CD4-positive, alpha-beta T cell treated with Interleukin-4 for 4 hours (primary cell): ENCODE data around the gene ARL11.

ENCODE experiments used
- DNase-seq: peaks from one replicate; pipeline ENCODE4 v3.0.0-alpha.2; 2020

ARL11 gene

DNA sequence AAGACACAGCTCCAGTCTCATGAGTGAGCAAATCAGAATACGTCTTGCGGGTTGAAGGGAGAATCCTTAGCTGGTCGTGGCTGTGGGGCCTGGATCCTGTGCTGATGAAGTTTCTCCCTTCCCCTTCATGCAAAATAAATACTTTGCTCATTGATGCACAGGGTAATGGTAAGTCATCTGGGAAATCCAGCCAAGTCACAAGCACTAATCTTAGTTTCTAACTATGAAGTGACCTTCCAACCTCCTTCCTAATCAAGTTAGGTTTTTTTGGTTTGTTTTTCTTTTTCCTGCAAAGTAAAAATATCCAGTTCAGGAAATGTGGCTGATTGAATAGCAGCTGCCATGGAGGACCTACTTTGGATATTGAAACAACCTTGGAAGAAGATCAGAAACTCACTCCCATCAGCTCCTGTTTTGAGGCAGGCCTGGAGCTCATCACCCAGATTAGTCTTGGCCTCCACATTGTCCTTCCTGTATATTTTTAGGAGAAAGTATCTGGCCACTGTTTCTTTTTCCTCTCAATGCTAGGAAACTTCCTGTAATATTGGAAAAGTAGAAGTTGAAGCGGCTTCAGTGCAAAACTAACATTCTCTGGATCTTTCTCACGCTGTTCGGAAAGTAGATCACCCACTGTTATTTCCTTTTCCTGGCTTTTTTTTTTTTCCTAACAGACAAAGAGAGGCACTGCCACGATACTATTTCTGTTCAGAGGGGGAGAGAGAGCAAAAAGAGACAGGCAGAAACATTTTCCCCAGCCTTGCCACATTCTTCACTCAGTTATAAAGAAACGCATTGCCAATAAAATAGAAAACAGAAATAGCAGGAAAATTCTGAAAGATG, 12.3 kb upstream of the ARL11 start:
- DNase-seq, result no peak

GRCh38 chr13:49616676-49617065, 11.6 kb upstream of the ARL11 start:
- no peak for DNase-seq

DNA sequence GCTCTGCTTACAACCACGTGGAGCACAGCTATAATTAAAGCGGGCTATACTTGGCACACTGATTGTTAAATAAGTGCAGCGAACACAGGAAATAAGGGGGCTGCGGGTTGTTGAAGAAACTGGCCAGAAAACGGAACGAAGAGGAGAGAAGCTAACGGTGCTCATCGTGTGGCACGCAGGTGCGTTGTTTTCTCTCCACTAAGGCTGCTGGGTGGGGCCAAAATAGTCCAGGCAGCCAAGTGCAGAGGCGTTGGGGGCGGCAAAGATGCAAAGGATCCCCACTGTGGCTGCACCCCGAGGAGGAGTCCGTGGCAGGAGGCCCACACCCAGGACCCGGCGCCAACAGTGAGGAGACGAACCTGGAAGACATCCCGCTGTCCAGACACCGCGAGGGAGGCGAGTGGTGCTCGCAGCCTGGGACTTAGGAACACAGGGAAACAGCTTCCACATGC, 8.1 kb upstream of the ARL11 start:
- DNase-seq, result no peak

DNA sequence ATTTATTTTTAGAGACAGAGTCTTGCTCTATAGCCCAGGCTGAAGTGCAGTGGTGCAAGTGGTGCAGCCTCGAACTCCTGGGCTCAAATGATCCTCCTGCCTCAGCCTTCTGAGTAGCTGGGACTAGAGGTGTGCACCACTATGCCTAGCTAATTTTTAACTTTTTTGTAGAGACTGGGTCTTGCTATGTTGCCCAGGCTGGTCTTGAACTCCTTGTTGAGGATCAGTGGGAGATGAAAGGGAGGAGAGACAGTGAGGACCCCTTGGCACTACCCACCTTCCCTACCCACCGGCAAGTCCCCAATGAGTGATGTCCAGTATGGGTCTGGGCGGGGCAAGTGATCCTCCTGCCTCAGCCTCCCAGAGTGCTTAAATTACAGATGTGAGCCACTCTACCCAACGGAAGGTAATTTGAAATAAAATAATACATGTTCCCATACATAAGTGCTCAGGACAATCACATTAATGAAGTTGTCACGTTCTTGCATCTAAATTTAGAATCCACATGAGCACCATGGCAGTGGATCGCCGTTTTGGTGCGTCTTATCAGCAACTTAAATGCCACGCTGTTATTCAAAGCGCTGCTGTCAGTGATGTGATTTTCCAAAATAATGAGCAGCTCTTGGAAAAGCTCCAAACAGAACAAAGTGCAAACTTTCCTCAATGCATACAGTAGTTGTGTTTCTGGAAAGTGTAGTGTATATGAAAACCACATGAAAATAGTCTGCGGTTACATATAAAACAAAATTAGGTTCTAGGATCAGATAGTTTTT, 5.9 kb upstream of the ARL11 start:
- no peak for DNase-seq

DNA sequence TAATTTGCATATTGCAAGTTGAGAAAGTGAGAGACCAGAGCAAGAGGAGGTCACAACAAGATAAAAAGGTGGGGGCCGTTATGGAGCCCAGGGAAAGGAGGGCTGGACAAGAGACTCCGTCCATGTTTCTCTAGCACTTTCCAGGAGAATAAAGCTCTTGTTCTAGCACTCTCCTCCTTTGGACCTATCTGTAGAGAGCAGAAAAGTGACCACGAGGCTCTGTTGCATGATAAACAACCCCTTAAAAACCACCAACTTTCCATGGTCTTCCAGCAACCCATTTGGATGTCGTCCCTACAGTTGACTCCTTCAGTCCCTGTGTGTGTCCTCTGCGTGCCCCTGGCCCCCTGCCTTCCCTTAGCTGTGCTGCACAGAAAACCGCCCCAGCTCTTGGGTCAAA, 4.1 kb upstream of the ARL11 start:
- no peak for DNase-seq

- no peak for DNase-seq
These were observed 2.8 kb upstream of the ARL11 start for GRCh38 chr13:49625392-49626079.

DNA sequence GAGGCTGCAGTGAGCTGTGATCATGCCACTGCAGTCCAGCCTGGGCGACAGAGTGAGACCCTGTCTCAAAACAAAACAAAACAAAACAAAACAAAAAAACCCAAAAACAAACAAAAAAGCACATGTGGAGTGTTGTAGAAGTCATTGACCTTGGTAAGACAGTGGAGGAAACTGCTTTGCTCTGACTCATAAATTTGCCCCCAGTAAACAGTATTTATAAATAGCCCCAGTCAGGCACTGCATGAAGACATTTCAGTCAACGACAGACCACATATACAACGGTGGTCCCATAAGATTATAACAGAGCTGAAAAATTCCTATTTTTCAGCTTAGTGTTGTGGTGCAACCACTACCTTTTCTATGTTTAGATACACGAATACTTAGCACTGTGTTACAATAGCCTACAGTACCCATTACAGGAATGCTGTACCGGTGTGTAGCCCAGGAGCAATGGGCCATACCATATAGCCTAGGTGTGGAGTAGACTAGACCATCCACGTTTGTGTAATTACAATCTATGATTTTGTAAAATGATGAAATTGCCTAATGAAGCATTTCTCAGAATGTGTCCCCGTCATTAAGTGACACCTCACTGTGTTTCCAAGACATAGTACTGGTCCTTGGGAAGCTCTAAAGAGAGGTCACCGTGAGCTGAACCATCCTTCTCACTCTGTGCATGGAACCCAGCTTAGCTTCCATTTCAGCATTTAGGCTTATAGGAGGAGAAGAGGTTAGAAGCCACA, 1.1 kb downstream of the ARL11 start:
- no peak for DNase-seq

DNA sequence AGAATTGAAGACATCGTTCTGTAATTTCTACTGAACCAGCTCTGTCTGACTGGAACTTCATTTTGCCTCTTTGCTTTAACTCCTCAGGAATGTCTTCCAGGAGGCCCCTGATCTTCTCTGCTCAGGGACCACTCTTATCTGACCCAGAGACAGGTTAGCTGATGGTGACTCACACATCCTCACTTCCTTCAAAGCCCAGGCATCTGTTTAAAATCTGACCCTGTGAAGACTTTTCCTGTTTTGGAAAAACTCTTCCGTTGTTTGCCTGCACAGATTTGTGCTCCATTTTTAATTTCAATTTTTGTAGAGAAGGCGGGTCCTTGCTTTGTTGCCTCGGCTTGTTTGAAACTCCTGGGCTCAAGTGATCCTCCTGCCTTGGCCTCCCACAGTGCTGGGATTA, 1.6 kb downstream of the ARL11 start:
- no peak for DNase-seq

DNA sequence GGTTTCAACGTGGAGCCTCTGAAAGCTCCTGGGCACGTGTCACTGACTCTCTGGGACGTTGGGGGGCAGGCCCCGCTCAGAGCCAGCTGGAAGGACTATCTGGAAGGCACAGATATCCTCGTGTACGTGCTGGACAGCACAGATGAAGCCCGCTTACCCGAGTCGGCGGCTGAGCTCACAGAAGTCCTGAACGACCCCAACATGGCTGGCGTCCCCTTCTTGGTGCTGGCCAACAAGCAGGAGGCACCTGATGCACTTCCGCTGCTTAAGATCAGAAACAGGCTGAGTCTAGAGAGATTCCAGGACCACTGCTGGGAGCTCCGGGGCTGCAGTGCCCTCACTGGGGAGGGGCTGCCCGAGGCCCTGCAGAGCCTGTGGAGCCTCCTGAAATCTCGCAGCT, 2.3 kb downstream of the ARL11 start:
- no peak for DNase-seq

DNA sequence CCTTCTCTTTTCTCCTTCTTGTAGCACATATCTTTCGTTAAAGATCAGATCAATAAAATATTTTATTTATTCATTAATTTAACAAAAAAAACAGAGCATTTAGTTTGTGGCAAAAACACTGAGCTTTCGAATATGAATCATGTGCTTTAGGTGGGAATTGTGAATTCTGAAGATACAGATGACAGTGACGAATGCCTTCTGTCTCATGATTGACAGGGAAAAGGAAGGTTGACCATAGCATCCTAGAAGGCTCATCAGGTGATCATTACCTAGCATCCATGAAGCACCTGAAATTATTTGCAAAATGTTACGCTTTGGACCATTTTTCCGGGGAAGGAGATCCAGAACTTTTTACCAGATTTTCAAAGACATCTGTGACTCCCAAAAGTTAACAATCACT, 3.8 kb downstream of the ARL11 start:
- DNase-seq, result no peak

GRCh38 chr13:49633710-49634109, 5.4 kb downstream of the ARL11 start:
- DNase-seq, result no peak

DNA sequence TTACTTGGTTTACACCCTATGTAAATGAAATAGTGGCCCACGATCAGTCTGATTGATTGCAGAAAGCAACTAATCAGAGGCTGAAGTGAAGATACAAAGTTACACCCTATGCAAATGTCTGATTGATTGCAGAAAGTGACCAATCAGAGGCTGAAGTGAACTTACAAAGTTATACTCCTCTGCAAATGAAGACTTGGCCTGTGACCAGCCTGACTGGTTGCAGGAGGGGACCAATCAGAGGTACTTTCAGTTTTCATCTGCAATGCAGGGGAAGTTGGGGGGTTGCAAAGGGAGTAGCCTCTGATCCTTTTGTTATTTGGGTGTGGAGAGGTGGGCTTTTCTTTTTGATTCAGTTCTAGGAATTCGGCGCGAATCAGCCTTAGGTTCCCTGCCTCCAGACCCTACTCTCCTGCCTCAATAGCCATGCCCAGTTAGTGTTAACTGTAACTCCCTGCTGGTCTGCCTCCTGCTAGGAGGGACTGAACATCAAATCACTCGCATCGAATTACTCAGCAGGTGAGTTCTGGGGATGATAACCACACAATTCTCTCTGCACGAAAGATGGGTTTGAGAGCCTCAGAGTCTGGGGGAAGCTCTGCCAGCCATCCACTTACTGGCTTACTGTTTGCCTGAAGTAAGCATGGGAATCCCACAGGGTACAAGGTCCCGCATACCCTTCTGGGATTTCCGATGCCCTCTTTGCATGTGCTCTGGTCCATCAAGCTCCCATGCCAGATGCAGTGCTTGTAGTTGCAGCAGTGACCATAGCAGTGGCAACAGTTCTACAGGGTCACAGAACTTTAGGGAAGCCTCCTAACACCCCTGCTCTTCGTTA, 7.5 kb downstream of the ARL11 start:
- DNase-seq, result peak; percentile 65

DNA sequence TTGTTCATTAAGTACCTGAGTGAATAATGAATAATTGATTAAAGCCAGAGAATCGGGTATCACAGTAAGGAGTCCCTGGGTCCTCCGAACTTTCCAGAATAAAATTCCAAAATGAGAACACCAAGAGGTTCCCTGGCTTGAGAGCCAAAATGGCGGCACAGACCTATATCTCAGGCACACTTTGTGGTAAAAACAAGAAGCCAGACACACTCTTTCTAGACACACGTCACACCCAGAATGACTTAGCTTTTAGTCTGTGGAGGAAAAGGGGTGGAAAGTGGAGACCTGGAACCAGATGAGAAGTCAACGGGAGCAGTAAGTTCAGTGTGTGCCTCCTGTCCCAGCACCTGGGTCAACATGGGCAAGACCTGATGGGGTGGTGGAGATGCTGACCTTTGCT, 8.4 kb downstream of the ARL11 start:
- DNase-seq, result no peak

DNA sequence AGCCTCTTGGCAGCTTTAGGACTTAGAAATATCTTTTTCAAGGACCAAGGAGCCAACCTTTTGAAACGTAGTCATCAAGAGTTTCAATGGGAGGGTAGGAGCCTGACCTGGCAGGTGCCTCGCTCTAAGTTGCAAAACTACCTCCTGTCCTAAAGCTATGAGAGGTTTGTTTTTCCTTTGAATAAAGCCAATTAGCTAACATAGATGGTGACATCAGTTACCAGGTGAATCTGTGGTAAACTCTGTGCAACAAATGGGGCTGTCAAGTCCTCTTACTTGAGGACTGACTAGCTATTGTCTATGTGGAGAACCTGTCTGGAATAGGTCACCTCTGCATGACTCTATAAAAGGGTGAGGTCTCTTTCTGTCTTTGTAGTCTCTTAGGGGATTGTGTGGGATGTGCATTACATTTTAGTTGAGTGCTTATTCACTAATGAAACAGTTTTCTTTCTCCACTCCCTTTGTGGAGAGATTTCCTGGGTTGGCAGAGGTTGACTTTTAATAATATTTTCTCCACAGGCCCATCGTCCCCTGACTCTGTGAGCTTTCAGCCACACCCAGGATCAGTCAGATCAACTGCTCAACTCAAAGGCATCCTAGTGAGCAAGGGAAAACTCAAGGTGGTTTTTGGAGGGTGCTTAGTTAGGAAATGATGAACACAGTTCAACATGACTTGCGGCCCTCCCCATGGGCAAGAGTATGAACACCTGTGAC, 9.9 kb downstream of the ARL11 start:
- no peak for DNase-seq

DNA sequence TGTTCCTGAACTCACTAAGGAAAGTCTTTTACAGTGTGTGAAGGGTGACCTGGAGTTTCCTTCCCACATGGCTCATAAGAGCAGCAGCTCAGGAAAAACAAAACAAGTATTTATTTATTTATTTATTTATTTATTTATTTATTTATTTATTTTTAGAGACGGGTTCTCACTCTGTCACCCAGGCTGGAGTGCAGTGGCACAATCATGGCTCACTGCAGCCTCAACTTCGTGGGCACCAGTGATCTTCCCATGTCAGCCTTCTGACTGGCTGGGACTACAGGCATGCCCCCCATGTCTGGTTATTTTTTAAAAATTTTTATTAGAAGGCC, 10.4 kb downstream of the ARL11 start:
- DNase-seq, result no peak

GRCh38 chr13:49641801-49642291, 13.5 kb downstream of the ARL11 start:
- DNase-seq, result no peak

DNA sequence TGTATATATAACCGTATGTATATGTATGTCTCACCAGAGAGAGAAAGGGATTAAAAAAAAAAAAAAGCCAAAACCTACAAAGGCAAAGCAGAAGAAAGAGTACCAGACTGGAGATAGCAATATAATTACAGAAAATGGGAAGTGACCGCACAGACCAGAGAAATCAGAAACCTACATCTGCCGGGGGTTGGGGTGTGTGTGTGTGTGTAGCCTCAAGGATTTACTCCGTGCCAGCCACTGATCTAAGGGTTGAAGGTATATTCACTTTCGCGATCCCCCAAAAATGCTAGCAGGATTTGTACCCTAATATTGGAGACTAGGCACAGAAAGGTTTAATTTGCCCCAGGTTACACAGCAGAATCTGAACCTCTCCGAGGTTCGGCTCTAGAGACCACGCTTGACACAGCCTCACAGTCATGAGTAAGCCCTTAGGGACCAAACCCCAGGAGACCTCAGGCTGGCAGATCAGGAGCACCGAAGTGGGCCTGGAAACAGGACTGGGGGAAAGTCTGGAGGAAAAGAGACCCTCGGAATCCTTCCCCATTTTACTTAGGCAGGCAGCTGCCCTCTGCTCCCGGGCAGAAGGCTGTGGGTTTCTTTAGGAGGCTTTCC, 14.8 kb downstream of the ARL11 start:
- DNase-seq, result no peak

DNA sequence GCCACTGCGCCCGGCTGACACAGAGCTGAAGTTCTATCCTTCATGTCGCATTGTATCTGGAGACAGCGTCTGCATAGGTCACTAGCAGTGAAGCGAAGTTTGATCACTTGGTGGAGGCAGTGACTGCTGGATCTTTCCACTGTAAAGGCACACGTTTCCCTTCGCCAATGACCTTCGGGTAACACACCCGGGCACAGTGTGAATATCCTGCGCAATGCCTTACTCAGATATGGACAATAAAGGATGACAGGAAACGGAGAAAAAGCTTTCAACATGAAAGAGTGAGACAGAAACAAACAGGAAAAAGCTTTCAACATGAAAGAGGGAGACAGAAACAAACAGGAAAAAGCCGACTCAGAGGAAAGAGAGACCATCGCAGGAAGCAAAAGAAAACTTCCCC, 17.1 kb downstream of the ARL11 start:
- no peak for DNase-seq

DNA sequence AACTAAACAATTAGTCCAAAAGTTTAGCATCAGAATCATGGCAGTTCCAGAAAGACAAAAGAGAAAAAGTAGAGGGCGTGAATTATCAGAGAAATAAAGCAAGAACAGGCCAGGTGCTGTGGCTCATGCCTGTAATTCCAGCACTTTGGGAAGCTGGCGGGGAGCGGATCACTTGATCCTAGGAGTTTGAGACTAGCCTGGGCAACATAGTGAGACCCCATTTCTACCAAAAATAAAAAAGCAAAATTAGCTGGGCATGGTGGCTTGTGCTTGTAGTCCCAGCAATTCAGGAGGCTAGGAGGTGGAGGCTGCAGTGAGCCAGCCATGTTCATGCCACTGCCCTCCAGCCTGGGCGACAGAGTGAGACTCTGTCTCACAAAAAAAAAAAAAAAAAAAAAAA, 18.4 kb downstream of the ARL11 start:
- no peak for DNase-seq

- no peak for DNase-seq
These were observed 21.1 kb downstream of the ARL11 start for GRCh38 chr13:49649244-49649962.
